AG09319 (cell line): ENCODE results near the gene NPHS1.
"Not testable (repeated sequence)": the region's sequence is repeated elsewhere in the genome, so short reads cannot be mapped to it uniquely, and the experiment has no call there.

ENCODE experiments used
- DNase-seq: peaks from one replicate; pipeline ENCODE4 v3.0.0-alpha.2; 2010; ENCODE audit warnings: low read depth; ENCODE audit errors: extremely low read depth
- TF ChIP-seq, protein P1 (sequence below): IDR thresholded peaks from 2 replicates; pipeline ENCODE4 v1.5.1; 2011; ENCODE audit warnings: low read depth, mild to moderate bottlenecking, inconsistent platforms, low read length, moderate library complexity

NPHS1 gene

DNA sequence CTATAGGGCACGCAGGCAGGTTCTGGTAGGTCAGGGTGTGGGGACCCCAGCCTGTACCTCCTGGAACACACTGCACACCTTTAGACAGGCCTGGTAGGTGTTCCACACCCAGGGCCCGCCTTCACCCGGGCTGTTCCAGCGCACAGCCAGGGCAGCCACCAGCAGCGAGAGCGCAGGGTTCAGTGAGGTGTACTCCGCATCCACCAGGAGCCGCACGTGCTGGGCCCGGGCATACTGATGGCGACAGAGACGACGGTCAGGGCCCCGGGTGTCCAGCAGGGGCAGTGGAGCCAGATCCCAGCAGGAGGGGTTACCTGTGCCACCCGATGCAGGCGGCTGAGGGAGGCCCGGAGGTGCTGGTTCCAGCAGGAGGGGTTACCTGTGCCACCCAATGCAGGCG lies 45.7 kb downstream of the NPHS1 start:
- DNase-seq, result no peak
- TF ChIP-seq, protein P1, sequence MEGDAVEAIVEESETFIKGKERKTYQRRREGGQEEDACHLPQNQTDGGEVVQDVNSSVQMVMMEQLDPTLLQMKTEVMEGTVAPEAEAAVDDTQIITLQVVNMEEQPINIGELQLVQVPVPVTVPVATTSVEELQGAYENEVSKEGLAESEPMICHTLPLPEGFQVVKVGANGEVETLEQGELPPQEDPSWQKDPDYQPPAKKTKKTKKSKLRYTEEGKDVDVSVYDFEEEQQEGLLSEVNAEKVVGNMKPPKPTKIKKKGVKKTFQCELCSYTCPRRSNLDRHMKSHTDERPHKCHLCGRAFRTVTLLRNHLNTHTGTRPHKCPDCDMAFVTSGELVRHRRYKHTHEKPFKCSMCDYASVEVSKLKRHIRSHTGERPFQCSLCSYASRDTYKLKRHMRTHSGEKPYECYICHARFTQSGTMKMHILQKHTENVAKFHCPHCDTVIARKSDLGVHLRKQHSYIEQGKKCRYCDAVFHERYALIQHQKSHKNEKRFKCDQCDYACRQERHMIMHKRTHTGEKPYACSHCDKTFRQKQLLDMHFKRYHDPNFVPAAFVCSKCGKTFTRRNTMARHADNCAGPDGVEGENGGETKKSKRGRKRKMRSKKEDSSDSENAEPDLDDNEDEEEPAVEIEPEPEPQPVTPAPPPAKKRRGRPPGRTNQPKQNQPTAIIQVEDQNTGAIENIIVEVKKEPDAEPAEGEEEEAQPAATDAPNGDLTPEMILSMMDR, result no peak

DNA sequence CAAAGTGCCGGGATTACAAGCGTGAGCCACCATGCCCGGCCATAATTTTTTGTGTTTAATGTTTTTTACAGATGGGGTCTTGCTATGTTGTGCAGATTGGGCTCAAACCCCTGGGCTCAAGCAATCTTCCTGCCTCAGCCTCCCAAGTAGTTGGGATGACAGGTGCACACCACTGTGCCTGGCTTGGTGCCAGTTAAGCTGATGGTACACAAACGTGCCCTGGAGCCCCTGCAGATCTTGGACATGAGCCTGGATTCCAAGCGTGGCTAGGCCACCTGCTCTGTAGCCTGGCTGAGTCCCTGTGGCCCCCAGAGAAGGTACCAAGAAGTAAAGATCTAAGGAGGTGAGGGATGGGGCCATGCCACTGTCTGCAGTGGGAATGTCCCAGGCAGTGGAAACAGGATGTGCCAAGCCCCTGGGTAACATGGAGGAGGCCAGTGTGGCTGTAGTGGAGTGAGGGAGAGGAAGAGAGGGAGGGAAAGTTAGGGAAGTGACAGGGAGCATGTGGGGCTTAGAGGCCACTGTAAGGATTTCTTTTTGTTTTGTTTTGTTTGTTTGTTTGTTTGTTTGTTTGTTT lies 46.7 kb downstream of the NPHS1 start:
- no peak for DNase-seq

DNA sequence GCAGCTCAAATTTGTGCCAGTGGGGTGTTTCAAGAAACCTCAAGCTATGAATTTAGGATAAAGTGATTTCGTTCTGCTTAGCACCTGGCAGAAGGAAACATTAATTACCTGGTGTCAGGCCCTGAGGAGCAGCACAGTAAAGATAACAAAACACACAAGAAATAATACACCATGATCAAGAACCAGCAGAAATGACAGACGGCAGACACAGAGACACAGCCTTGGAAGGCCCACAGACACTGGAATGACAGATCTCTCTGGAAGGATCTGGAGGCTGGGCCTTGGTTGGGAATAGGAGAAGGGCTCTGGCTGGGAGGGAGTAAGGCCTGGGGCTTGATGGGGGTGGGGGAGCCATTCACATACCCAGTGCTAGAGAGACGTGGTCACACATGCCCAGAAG lies 50.5 kb downstream of the NPHS1 start:
- no peak for DNase-seq
- TF ChIP-seq, protein P1, result no peak

More for the DNA sequence above, 46.7 kb downstream of the NPHS1 start:
- TF ChIP-seq, protein P1, result no peak

DNA sequence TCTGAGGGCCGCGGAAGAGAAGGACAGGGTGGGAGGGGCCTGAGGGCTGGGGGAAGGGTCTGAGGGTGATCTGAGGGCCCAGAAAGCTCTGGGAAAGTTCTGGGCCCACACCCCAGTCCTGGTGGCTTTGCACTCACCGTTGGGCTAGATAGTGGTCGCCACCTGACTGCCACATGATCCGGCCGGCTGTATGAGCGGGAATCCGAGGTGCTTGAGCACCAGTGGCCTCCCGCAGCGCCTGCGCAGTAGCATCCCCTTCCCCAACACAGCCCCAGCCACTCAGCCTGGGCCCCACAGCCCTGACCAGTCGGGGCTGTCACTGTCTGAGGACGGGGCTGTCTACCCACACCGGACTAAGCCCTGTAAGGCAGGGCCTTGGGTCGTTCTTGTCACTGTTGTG lies 54.6 kb downstream of the NPHS1 start:
- TF ChIP-seq, protein P1, result no peak
- no peak for DNase-seq

DNA sequence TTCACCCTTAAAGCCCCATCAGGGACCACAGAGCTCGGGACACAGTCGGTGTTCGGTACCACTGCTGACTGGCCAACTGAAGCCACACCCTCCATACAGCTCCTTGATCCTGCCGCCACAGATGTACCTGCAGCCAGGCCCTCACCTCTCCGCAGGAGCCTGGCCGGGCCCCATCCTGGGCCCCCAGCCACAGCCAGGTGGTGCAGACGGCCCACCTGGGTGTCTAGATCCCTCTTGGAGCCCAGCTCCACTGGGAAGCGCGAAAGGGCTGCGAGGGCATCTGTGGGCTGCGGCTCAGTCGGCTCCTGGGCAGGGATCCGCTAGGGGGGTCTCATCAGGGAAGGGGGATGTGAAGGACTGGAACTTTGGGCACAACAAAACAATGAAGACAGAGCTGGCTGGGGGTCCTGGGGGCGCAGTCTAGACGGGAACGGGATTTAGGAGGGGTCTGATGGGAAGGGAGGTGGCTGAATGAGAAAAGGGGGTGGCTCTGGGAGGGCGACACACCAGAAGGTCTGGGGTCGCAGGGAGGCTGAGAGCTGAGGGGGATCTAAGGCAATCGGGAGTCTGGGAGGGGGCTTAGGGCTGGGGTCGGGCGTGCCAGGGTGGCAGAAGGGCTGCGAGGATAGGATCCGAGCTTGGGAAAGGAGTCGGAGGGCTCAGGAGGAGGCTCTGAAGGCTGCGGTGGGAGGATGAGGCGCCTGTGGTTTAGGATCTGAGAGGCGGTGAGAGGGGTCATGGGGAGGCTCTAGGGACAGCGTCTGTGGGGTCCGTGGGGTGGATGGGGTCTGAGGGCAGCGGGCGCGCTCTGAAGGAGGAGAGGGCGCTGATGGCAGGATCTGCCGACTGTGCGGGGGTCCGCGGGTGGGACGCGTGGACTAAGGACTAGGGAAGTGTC lies 55.4 kb downstream of the NPHS1 start:
- no peak for DNase-seq
- TF ChIP-seq, protein P1, result no peak

DNA sequence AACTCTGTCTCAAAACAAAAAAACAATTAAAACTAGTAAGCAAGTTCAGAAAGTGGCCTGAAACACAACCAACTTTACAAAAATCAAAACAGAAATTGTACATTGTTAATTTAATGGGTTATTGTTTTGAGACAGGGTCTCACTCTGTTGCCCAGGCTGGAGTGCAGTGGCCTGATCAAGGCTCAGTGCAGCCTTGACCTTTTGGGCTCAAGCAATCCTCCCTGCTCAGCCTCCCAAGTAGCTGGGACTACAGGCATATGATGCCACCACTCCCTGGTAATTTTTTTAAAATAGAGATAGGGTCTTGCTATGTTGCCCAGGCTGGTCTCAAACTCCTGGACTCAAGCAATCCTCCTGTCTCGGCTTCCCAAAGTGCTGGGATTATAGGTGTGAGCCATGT lies 56.7 kb downstream of the NPHS1 start:
- DNase-seq, result not testable (repeated sequence)

DNA sequence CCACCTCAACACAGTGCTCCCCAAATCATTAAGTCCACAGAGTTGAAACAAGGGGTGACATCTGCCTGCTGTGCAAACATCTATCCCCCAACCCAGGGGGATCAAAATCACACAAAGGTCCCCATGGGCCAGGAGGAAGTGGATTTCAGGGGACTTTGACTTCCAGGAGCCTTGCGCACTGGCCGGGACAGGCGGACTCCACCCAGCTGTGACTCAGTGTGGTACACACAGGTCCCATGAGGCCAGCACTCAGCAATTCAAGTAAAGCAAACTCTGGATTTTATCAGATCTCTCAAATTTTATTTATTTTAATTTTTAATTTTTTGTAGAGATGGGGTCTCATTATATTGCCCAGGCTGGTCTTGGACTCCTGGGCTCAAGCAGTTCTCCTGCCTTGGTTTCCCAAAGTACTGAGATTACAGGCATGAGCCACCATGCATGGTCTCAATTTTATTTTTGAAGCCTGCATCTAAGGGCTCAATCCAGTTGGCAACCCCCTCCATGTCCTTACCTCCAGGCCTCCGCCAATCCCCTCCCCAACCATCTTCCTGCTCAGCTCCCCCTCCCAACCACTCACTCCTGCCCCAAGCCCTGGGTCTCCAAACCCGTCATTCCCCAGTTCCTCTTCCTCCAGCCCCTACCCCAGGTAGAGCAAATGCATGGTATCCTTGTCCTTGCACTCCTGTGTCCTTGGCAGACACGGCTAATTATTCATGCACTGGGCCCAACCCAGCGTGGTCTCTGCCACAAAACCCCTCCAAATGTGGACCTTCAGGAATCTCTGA lies 58.7 kb downstream of the NPHS1 start:
- DNase-seq, result no peak
- TF ChIP-seq, protein P1, result no peak
